GM12874 (cell line): Measurements from ENCODE around the gene IRF2.

Experiments
- TF ChIP-seq, protein P1 (sequence below): IDR thresholded peaks from 2 replicates; pipeline ENCODE4 v1.5.1; 2011; ENCODE audit warnings: low read depth, mild to moderate bottlenecking, control low read depth, low read length, moderate library complexity; ENCODE audit not compliant: insufficient read depth

IRF2 gene

DNA sequence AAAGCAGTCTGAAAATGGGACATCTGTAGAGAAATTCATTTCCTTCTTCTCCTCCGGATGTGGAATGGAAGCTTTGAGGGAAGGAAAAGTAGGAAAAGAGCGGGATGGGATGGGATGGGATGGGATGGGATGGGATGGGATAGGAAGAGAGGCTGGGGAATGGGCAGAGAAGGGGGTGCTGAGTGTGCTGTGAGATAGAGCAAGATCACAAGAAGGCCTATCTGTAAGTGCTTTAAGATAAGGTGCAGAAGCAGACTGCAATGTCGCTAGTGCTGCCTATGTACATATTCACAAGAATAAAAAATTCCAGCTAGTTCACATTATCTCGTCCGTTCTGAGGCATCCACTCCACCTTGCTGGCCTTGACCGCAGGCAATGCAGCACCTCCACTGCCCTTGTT is 86.2 kb downstream of the IRF2 start:
- TF ChIP-seq, protein P1, sequence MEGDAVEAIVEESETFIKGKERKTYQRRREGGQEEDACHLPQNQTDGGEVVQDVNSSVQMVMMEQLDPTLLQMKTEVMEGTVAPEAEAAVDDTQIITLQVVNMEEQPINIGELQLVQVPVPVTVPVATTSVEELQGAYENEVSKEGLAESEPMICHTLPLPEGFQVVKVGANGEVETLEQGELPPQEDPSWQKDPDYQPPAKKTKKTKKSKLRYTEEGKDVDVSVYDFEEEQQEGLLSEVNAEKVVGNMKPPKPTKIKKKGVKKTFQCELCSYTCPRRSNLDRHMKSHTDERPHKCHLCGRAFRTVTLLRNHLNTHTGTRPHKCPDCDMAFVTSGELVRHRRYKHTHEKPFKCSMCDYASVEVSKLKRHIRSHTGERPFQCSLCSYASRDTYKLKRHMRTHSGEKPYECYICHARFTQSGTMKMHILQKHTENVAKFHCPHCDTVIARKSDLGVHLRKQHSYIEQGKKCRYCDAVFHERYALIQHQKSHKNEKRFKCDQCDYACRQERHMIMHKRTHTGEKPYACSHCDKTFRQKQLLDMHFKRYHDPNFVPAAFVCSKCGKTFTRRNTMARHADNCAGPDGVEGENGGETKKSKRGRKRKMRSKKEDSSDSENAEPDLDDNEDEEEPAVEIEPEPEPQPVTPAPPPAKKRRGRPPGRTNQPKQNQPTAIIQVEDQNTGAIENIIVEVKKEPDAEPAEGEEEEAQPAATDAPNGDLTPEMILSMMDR: no peak

DNA sequence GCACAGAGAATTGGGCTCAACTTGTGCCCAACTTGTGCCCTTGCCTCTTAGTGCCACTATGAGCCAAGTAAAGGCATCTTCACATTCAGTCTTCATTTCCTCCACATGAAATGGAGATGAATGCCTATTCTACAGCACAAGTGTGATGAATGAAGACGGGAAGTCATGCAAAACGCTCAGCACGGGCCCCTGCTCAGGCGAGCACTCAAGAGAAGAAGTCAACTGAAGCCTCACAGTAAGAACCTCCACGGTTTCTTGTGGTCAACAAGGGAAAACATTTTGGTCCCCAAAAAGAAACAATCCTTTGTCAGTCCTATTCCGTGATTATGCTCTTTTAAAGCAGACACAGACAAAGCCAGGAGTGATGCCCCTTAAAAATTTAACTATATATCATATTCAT is 87.0 kb downstream of the IRF2 start:
- TF ChIP-seq, protein P1: no peak

DNA sequence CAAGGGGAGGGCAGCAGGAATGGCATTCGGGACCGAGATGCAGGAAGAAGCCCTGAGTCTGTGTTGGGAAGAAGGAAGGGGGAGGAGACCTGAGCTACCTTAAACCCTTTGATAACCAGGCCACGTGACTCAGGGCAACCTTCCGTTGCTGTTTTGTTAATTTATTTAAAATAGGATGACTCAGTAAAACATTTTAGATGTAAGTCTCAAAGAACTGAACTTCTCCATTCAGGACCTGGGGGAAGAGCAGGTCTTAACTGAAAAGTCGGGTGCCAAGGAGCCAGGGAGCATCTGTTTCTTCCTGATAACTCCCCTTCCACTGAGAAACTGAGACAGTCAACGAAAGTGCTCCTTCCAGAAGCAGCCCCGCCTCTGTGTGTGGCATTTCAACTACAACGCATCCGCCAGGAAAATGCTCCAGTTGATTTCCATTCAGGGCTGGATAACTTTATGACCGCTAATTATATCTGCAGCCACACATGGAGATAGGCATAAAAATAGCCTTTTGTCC is 88.0 kb downstream of the IRF2 start:
- TF ChIP-seq, protein P1: no peak

DNA sequence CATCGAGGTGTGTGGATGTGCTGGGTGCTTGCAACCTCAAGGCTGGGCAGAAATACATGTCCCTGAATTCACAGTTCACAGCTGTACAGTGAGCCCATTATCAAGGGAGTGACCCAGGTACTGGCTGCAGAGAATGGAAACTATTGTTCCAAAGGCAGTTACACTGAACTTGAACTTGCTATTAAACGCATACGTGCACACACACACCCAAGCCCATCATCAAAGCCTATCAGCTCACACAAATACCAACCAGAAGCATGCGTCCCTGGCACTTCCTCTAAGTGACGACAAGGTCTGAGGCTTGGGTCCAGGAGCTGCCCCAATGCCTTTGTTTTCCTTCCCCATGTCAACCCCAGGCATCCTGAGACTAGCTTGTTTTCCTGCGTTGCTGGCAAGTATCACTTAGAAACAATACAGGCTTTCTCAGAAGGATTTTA is 88.6 kb downstream of the IRF2 start:
- TF ChIP-seq, protein P1: no peak

DNA sequence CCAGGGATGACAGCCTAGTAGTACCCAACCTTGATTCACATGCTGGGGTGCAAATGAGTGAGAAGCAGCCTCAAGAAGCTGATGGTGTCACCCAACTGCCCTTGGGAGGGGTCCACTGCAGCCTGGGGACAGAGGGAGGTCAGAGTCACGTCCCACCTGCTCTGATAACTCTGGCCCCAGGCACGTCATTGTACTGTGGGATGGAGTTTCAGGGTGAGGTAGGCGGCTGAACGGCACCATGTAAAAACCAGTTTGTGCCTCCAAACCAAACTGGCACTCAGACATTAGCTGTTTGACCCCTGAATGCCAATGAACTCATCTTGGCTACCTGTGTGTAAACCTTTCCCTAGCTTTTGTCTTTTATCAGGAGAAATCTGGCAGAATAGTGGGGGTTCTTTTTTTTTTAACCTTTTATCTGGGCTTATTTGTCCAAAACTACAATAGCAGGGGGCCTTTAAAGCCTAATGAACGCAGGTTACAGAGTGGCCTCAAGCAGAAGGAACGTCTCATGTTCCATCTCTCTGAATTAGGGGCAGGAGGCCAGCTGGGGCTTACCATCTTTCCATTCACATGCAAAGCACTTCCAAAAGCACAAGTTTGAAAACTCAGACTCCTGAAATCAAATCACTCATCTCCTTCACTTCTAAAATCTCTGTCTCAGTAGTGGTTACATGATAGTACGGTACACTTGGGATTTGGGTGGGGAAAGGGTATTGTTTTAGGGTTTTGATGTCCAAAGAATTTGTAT is 89.4 kb downstream of the IRF2 start:
- TF ChIP-seq, protein P1: no peak

DNA sequence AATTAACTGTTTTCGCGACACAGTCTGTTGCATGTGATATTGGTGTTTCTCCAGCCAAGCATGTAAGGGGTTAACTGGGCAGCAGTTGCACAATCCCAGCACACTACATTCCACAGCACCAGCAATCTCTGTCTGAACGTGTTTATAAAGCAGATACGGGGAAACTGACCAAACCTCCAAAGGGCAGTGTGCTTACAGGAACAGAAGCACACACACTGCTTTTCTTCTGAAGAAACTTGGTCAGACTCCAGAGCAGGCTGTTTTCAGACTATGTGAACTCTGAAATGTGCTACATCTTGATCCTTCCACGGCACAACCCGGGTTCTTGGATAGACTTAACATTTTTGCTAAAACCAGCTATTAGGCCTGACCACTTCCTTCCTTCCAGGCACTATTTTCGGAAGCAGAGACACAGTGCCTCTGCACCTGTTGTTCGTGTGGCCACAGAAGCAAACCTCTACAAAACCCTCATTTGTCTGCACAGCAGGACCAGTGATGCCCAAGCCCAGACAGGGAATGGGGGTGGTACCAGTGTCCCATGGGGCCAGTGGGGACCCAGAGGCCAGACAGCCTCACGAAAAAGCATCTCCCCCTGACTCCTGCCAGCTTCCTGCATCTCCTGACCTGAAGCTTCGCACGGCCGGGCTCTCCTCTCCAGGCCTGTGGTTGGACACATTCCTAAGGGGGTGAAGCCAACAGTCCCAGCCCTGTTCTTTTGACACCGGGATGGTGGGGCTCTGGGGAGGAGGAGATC is 90.1 kb downstream of the IRF2 start:
- TF ChIP-seq, protein P1: no peak

DNA sequence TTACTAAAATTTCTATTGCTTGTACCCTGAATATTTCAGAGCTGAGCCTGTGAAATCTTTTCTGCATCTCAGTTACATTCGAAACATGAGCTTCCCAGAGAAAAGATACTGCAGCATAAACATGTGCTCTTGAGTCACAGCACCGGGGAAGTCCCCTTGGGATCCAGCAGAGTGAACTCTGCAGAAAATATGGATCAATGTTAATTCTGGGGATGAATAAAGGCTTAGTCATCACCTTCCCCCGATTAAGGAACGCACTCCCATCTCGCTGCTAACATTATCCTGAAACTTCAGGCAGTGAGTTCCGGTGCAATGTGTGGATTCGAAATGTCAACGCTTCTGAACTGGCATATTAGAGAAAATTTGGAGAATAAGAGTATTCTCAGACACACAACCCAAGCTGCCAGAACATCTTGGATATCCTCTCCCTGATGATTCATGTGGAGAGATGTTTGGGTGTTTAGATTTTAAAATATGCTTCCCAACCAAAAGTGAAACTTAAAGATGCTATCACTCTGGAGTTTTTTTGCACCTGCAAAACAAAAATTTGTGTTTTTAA is 90.8 kb downstream of the IRF2 start:
- TF ChIP-seq, protein P1: no peak
